NCI-H2196 (cell line): ENCODE results near the gene PLB1.
A peak's percentile ranks its signal among the peaks of the same experiment; 100 is the strongest.

Experiments
- DNase-seq: peaks from one replicate; lab custom pipeline; 2025; ENCODE audit not compliant: unreplicated experiment; lab: John Stamatoyannopoulos, UW

The PLB1 gene

GRCh38 chr2:28495551-28496250 lies at the start of gene PLB1:
TSS of gene PLB1 (plus strand) at chr2:28496060. CDS start at chr2:28496115, 55 bp downstream.
- no peak for DNase-seq

- DNase-seq, result no peak
These were observed 49.3 kb upstream of the PLB1 start for GRCh38 chr2:28446531-28446930.

GRCh38 chr2:28447086-28447485 lies 48.8 kb upstream of the PLB1 start:
- no peak for DNase-seq

GRCh38 chr2:28447943-28448792 lies 47.7 kb upstream of the PLB1 start:
- DNase-seq, result no peak

- no peak for DNase-seq
These were observed 47.1 kb upstream of the PLB1 start for GRCh38 chr2:28448793-28449100.

GRCh38 chr2:28449126-28449487 lies 46.8 kb upstream of the PLB1 start:
- no peak for DNase-seq

GRCh38 chr2:28449488-28450395 lies 46.1 kb upstream of the PLB1 start:
- DNase-seq, result no peak

- no peak for DNase-seq
These were observed 44.8 kb upstream of the PLB1 start for GRCh38 chr2:28450901-28451565.

GRCh38 chr2:28451793-28452533 lies 43.9 kb upstream of the PLB1 start:
- DNase-seq, result no peak

GRCh38 chr2:28452534-28453081 lies 43.3 kb upstream of the PLB1 start:
- peak; percentile 72 for DNase-seq

GRCh38 chr2:28453396-28453795 lies 42.5 kb upstream of the PLB1 start:
- no peak for DNase-seq

- no peak for DNase-seq
These were observed 41.6 kb upstream of the PLB1 start for GRCh38 chr2:28454016-28454930.

GRCh38 chr2:28457237-28457636 lies 38.6 kb upstream of the PLB1 start:
- no peak for DNase-seq

- no peak for DNase-seq
These were observed 34.8 kb upstream of the PLB1 start for GRCh38 chr2:28461056-28461455.

GRCh38 chr2:28462122-28462521 lies 33.7 kb upstream of the PLB1 start:
- no peak for DNase-seq

- DNase-seq, result no peak
These were observed 32.5 kb upstream of the PLB1 start for GRCh38 chr2:28463211-28463816.

GRCh38 chr2:28463893-28464292 lies 32.0 kb upstream of the PLB1 start:
- DNase-seq, result no peak

GRCh38 chr2:28465148-28465885 lies 30.5 kb upstream of the PLB1 start:
- no peak for DNase-seq
